OCI-LY7 (cell line): ENCODE measurements around the gene NKX6-2.

Experiments
- CTCF ChIP-seq: fragments of 200-600 bp; sonication (generic); conservative IDR thresholded peaks from 2 replicates; pipeline ENCODE4 v1.5.1; 2014; ENCODE audit warnings: mild to moderate bottlenecking, antibody characterized with exemption, low read length, moderate library complexity, mixed read lengths
- EZH2phosphoT487 ChIP-seq: fragments of 200-600 bp; sonication (generic); IDR thresholded peaks from 2 replicates; pipeline ENCODE4 v1.6.1; 2018; ENCODE audit warnings: low read depth, borderline replicate concordance, mild to moderate bottlenecking, mixed run types, antibody characterized with exemption, low read length, moderate library complexity, mixed read lengths

GRCh38 chr10:132809232-132810140 is 23.5 kb upstream of the NKX6-2 start:
- TF ChIP-seq EZH2phosphoT487 (no peak), CTCF (no peak)
